PC-3 (cell line): ENCODE measurements around the gene GFRA3. TPM values are rescaled to one million over a fixed set of nuclear protein-coding genes. Genes with fewer than 3 reads are reported as not detected.

Experiments
- ATAC-seq: fragments of 200-7000 bp; cut with Tn5 transposase; 2 replicates; pipeline ENCODE4 v1.9.1; 2020; ENCODE audit warnings: mild to moderate bottlenecking, moderate library complexity
- BruUV-seq: library from RNA; stranded (reverse); fragments of 400-500 nt; replicated peaks from 2 replicates; lab custom pipeline; 2021; lab: Mats Ljungman, UMichigan
- CTCF ChIA-PET: fragments of 300-600 bp; sonication (Branson Sonifier 250); formaldehyde crosslinking; loops from one replicate; lab custom pipeline; 2022; ENCODE audit warnings: antibody characterized with exemption; lab: Charles Lee
- POLR2A ChIA-PET: fragments of 300-600 bp; sonication (Branson Sonifier 250); formaldehyde crosslinking; loops from one replicate; lab custom pipeline; 2022; ENCODE audit warnings: antibody characterized with exemption; ENCODE audit not compliant: unreplicated experiment; lab: Charles Lee
- DNase-seq: peaks from one replicate; pipeline ENCODE4 v3.0.0-alpha.2; 2015
- H2AFZ ChIP-seq: fragments of 300-600 bp; sonication (generic); 2 replicates; pipeline ENCODE4 v1.6.0; 2016; ENCODE audit warnings: antibody characterized with exemption, low read length
- H3F3A ChIP-seq: fragments of 300-600 bp; sonication (generic); one replicate; pipeline ENCODE4 v1.6.0; 2017; ENCODE audit warnings: antibody characterized with exemption, low read length, control low read depth, mild to moderate bottlenecking; ENCODE audit not compliant: unreplicated experiment
- H3K27ac ChIP-seq: fragments of 300-600 bp; sonication (generic); 2 replicates; pipeline ENCODE4 v1.5.1; 2016; ENCODE audit warnings: mild to moderate bottlenecking, low read length
- H3K27me3 ChIP-seq: fragments of 300-600 bp; sonication (generic); 2 replicates; pipeline ENCODE4 v1.6.1; 2016; ENCODE audit warnings: low read length, mixed read lengths
- H3K36me3 ChIP-seq: fragments of 300-600 bp; sonication (generic); 2 replicates; pipeline ENCODE4 v1.6.1; 2016; ENCODE audit warnings: low read depth, mixed run types, low read length, mixed read lengths
- H3K4me1 ChIP-seq: fragments of 300-600 bp; sonication (generic); 2 replicates; pipeline ENCODE4 v1.5.1; 2016; ENCODE audit warnings: low read length; ENCODE audit not compliant: insufficient read depth
- H3K4me2 ChIP-seq: fragments of 300-600 bp; sonication (generic); 2 replicates; pipeline ENCODE4 v1.6.0; 2016; ENCODE audit warnings: low read length
- H3K4me3 ChIP-seq: fragments of 300-600 bp; sonication (generic); 2 replicates; pipeline ENCODE4 v1.5.1; 2016; ENCODE audit warnings: mild to moderate bottlenecking, low read length, mixed read lengths
- H3K79me2 ChIP-seq: fragments of 300-600 bp; sonication (generic); 2 replicates; pipeline ENCODE4 v1.6.1; 2017; ENCODE audit warnings: low read length, mixed read lengths
- H3K9ac ChIP-seq: fragments of 300-600 bp; sonication (generic); 2 replicates; pipeline ENCODE4 v1.6.0; 2016; ENCODE audit warnings: mild to moderate bottlenecking, low read length
- H3K9me2 ChIP-seq: fragments of 300-600 bp; sonication (generic); replicated peaks from 2 replicates; pipeline ENCODE4 v1.6.1; 2016; ENCODE audit warnings: mixed run types, low read length, mixed read lengths
- H3K9me3 ChIP-seq: fragments of 300-600 bp; sonication (generic); 2 replicates; pipeline ENCODE4 v1.6.1; 2016; ENCODE audit warnings: low read length, mixed read lengths
- H4K20me1 ChIP-seq: fragments of 300-600 bp; sonication (generic); 2 replicates; pipeline ENCODE4 v1.6.1; 2016; ENCODE audit warnings: low read length, mixed read lengths
- EZH2 ChIP-seq: fragments of 300-600 bp; sonication (generic); IDR thresholded peaks from one replicate; pipeline ENCODE4 v1.6.1; 2017; ENCODE audit warnings: antibody characterized with exemption, mild to moderate bottlenecking, low read length; ENCODE audit not compliant: unreplicated experiment
- EZH2phosphoT487 ChIP-seq: fragments of 300-600 bp; sonication (generic); IDR thresholded peaks from 2 replicates; pipeline ENCODE4 v1.6.1; 2018; ENCODE audit warnings: mild to moderate bottlenecking, antibody characterized with exemption, low read length, borderline replicate concordance
- intact Hi-C: fragments of 100-400 bp; cut with micrococcal nuclease; formaldehyde crosslinking; loops from 2 replicates; pipeline ENCODE4 v1.9.0; 2023
- total RNA-seq: library from RNA; depleted of rRNA; stranded (reverse); fragments of >200 nt; gene quantifications from 2 replicates; pipeline ENCODE4 v1.2.3, GENCODE V29; 2014
- TF ChIP-seq, protein P1 (sequence below): fragments of 300-600 bp; sonication (generic); conservative IDR thresholded peaks from 2 replicates; pipeline ENCODE4 v1.5.1; 2017; ENCODE audit warnings: antibody characterized with exemption, low read depth, mild to moderate bottlenecking, low read length

GFRA3 gene
- total RNA-seq, 1 experiment from 2014 or later: not detected

DNA sequence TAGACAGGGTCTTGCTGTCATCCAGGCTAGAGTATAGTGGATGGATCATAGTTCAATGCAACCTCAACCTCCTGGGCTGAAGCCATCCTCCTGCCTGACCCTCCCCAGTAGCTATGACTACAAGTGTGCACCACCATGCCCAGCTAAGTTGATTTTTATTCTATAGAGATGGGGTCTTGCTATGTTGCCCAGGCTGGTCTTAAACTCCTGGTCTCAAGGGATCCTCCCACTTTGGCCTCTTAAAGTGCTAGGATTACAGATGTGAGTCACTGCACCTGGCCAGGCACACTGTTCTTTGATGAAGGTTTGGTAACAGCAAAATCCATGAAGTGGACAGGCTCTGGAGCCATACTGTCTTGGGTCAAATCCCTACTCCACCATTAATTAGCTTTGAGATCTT, 6.5 kb upstream of the GFRA3 start:
- no peak for ATAC-seq
- Histone ChIP-seq H3K4me1 (no peaks in the 10 kb centered on the region), H4K20me1 (no peaks in the 10 kb centered on the region), H3K9ac (no peak overlapping the region), H3K27ac (no peak overlapping the region), H3K9me2 (no peaks in the 10 kb centered on the region), H3K27me3 (no peaks in the 10 kb centered on the region), H3F3A (no peaks in the 10 kb centered on the region), H3K9me3 (no peaks in the 10 kb centered on the region), H3K79me2 (no peaks in the 10 kb centered on the region), H2AFZ (no peak overlapping the region), H3K36me3 (no peaks in the 10 kb centered on the region), H3K4me3 (no peak overlapping the region), H3K4me2 (no peak overlapping the region)
- POLR2A ChIA-PET: no interaction called here
- no TSS peak for BruUV-seq
- DNase-seq: no peak
- TF ChIP-seq, protein P1, sequence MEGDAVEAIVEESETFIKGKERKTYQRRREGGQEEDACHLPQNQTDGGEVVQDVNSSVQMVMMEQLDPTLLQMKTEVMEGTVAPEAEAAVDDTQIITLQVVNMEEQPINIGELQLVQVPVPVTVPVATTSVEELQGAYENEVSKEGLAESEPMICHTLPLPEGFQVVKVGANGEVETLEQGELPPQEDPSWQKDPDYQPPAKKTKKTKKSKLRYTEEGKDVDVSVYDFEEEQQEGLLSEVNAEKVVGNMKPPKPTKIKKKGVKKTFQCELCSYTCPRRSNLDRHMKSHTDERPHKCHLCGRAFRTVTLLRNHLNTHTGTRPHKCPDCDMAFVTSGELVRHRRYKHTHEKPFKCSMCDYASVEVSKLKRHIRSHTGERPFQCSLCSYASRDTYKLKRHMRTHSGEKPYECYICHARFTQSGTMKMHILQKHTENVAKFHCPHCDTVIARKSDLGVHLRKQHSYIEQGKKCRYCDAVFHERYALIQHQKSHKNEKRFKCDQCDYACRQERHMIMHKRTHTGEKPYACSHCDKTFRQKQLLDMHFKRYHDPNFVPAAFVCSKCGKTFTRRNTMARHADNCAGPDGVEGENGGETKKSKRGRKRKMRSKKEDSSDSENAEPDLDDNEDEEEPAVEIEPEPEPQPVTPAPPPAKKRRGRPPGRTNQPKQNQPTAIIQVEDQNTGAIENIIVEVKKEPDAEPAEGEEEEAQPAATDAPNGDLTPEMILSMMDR: no peak
- TF ChIP-seq EZH2 (no peak), EZH2phosphoT487 (no peak)
- intact Hi-C loops: no loop called here
- CTCF ChIA-PET: interaction anchor here (0.5 kb wide), 1 partner anchor 156 kb away, joined by 3 read pairs; no protein-coding TSS in a partner anchor

DNA sequence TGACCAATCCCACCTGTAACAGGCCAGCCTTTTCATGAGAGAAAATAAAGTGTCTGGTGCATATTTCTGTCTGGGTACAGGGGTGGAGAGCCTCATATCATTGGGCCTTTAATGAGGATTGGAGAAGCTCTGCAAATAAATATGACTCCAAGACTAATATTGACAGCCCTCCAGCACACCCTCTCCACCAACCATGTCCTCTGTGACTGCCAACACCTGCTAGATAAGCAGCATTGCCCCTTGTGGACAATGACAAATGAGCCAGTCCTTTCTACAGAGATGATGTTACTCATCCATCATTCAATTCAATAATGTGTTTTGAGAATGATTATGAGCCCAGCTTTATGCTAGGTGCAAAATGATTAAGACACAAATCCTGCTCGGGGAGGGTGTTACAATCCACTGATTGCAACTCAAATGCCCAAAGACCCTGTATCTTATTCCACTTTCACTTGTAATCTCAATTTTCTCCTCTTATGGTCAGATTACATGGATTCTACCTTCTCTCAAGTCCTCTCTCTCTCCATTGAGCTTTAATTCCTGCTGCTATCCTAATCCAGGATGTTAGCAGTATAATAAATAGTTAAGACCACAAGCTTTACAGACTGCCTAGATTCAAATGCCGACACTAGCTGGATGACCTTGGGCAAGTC, 2.1 kb upstream of the GFRA3 start:
- POLR2A ChIA-PET: no interaction called here
- Histone ChIP-seq H3K79me2 (no peaks in the 10 kb centered on the region), H3F3A (no peaks in the 10 kb centered on the region), H2AFZ (no peak overlapping the region), H3K9me3 (no peaks in the 10 kb centered on the region), H3K4me1 (no peaks in the 10 kb centered on the region), H3K9me2 (no peaks in the 10 kb centered on the region), H3K36me3 (no peaks in the 10 kb centered on the region), H4K20me1 (no peaks in the 10 kb centered on the region), H3K27ac (no peak overlapping the region), H3K27me3 (no peaks in the 10 kb centered on the region), H3K9ac (no peak overlapping the region), H3K4me2 (no peak overlapping the region), H3K4me3 (no peak overlapping the region)
- CTCF ChIA-PET: no interaction called here
- ATAC-seq: peak; percentile 76
- BruUV-seq: no TSS peak
- DNase-seq: no peak
- no peak for TF ChIP-seq EZH2
- TF ChIP-seq, protein P1: no peak
- TF ChIP-seq EZH2phosphoT487: no peak
- intact Hi-C loops: no loop called here

DNA sequence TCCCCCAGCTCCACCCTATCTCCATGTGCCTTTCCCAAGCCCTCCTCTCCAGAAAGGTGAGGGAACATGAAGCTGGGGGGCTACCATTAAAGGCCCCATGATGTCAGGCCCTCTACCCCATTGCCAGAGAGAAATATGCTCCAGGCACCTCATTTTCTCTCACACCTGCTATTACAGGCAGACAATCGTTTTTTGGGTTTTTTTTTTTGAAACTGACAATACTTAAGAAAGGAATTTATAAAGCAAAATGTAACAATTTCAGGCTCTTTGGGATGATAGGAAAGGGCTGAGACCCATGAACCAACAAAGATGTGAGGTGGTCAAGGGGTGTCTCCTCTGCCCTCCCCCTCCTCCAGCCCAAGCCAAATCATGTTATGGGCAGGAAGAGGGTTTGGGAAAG, 1.5 kb upstream of the GFRA3 start:
- no TSS peak for BruUV-seq
- no peaks in the 10 kb centered on the region for H3K79me2 ChIP-seq
- H3K27ac ChIP-seq: no peak overlapping the region
- H3K9me3 ChIP-seq: no peaks in the 10 kb centered on the region
- TF ChIP-seq EZH2: no peak
- TF ChIP-seq EZH2phosphoT487: no peak
- TF ChIP-seq, protein P1: no peak
- no peak for DNase-seq
- H4K20me1 ChIP-seq: no peaks in the 10 kb centered on the region
- no peak for ATAC-seq
- ChIA-PET CTCF (no interaction called here), POLR2A (no interaction called here)
- H3K9me2 ChIP-seq: no peaks in the 10 kb centered on the region
- H3K9ac ChIP-seq: no peak overlapping the region
- H3K4me1 ChIP-seq: no peaks in the 10 kb centered on the region
- H3K36me3 ChIP-seq: no peaks in the 10 kb centered on the region
- no peak overlapping the region for H3K4me3 ChIP-seq
- intact Hi-C loops: no loop called here
- H2AFZ ChIP-seq: no peak overlapping the region
- no peak overlapping the region for H3K4me2 ChIP-seq
- H3K27me3 ChIP-seq: no peaks in the 10 kb centered on the region
- no peaks in the 10 kb centered on the region for H3F3A ChIP-seq
